ENCODE results near the gene CPZ. TPM values are rescaled to one million over a fixed set of nuclear protein-coding genes. Genes with fewer than 3 reads are reported as not detected.

CPZ gene
- total RNA-seq, 1 donor from 2014 or later: 0.27 TPM

GRCh38 chr4:8644461-8644891 lies 51.9 kb downstream of the CPZ start:
- Histone ChIP-seq H3K9me3 (replicated peaks) (no peaks in the 10 kb centered on the region), H3K36me3 (no peaks in the 10 kb centered on the region), H3K27ac (replicated peaks) (no peak overlapping the region), H3K4me3 (no peak overlapping the region), H3K4me1 (no peaks in the 10 kb centered on the region), H3K27me3 (ENCODE audit: low read depth) (peaks cover 99% of the 10 kb centered on the region)
- intact Hi-C loops (cut with micrococcal nuclease): no loop called here
- no peak for TF ChIP-seq CTCF (IDR thresholded peaks at IDR 0.05; ENCODE audit: borderline replicate concordance)
- no peak for DNase-seq

- Histone ChIP-seq H3K4me3 (no peak overlapping the region), H3K27ac (replicated peaks) (no peak overlapping the region), H3K36me3 (no peaks in the 10 kb centered on the region), H3K27me3 (ENCODE audit: low read depth) (peaks cover 99% of the 10 kb centered on the region), H3K4me1 (no peaks in the 10 kb centered on the region), H3K9me3 (replicated peaks) (no peaks in the 10 kb centered on the region)
- intact Hi-C loops (cut with micrococcal nuclease): no loop called here
- TF ChIP-seq CTCF (IDR thresholded peaks at IDR 0.05; ENCODE audit: borderline replicate concordance): no peak
- DNase-seq: no peak
Observed at GRCh38 chr4:8644966-8645752, 52.6 kb downstream of the CPZ start.

DNA sequence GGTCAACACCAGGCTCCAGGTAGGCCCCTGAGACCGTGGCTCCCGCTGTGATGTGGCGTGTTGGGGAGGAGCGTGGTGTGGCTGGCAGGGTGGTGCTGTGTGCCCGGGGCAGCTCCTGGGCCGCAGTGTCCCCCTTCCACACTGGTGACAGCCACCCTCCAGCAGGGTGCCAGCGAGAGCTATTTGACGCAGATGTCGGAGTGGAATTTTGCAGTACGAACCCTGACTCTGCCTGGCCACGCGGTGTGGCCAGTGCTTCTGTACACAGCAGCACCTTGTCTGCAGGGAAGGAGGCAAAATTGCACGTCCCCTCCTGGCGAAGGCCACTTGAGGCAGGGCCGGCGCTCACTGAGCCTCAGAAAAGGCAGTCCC lies 53.2 kb downstream of the CPZ start:
- H3K4me1 ChIP-seq: no peaks in the 10 kb centered on the region

DNA sequence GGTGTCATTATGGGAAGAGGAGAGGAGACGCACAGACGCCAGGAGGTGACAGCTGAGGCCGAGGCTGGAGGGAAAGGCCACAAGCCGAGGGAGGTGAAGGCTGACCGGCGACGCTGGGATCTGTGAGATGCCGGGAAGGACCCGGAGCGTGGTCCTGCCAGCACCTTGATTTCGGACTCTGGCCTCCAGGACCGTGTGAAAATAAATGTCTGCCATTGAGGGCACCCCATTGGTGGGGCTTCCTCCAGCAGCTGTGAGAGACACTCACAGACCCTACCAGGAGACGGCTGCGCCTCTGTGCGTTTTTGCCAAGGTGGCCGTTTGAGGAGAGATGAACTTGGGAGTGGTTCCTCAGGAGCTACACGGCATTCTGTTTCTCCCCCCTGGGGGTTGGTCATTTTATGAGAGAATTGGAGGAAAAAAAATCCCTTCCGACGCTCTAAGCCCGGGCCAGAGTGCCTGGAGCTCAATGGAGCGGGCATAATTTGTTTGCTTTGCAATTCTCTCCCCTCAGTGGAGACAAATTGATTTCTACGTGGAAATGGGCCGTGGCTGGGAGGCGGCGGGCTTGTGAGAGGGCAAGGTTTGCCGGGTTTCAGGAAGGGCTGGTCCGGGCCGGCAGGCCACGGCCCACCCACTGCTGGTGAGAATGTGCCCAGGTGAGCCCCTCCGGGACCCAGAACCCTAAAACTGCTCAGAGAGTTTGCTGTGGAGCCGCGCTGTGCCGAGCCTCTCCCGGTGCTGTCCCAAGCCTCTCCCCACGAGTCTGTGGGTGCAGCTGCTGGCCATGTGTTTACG lies 53.9 kb downstream of the CPZ start:
- H3K27ac ChIP-seq (replicated peaks): no peak overlapping the region
- no peaks in the 10 kb centered on the region for H3K36me3 ChIP-seq
- DNase-seq: no peak
- H3K9me3 ChIP-seq (replicated peaks): no peaks in the 10 kb centered on the region
- H3K4me3 ChIP-seq: no peak overlapping the region
- H3K4me1 ChIP-seq: no peaks in the 10 kb centered on the region
- peaks cover 100% of the 10 kb centered on the region for H3K27me3 ChIP-seq (ENCODE audit: low read depth)
- no peak for TF ChIP-seq CTCF (IDR thresholded peaks at IDR 0.05; ENCODE audit: borderline replicate concordance)
- intact Hi-C loops (cut with micrococcal nuclease): no loop called here

More for the DNA sequence above, 53.2 kb downstream of the CPZ start:
- Histone ChIP-seq H3K27ac (replicated peaks) (no peak overlapping the region), H3K27me3 (ENCODE audit: low read depth) (peaks cover 100% of the 10 kb centered on the region), H3K36me3 (no peaks in the 10 kb centered on the region), H3K4me3 (no peak overlapping the region), H3K9me3 (replicated peaks) (no peaks in the 10 kb centered on the region)
- TF ChIP-seq CTCF (IDR thresholded peaks at IDR 0.05; ENCODE audit: borderline replicate concordance): no peak
- DNase-seq: no peak
- intact Hi-C loops (cut with micrococcal nuclease): no loop called here

GRCh38 chr4:8647094-8647570 lies 54.6 kb downstream of the CPZ start:
- H3K27me3 ChIP-seq (ENCODE audit: low read depth): peaks cover 100% of the 10 kb centered on the region
- DNase-seq: no peak
- H3K4me3 ChIP-seq: no peak overlapping the region
- H3K36me3 ChIP-seq: no peaks in the 10 kb centered on the region
- no peak for TF ChIP-seq CTCF (IDR thresholded peaks at IDR 0.05; ENCODE audit: borderline replicate concordance)
- no peaks in the 10 kb centered on the region for H3K4me1 ChIP-seq
- no peak overlapping the region for H3K27ac ChIP-seq (replicated peaks)
- H3K9me3 ChIP-seq (replicated peaks): no peaks in the 10 kb centered on the region
- intact Hi-C loops (cut with micrococcal nuclease): no loop called here

Data from left ventricle myocardium inferior (tissue), 1 donor.